ENCODE results near the gene AGAP1.

Gene AGAP1

GRCh38 chr2:235549735-235550377 lies 56.0 kb downstream of the AGAP1 start:
- H3K27ac ChIP-seq (ENCODE audit: poor library complexity, severe bottlenecking): no peak overlapping the region
- TF ChIP-seq CTCF (IDR thresholded peaks at IDR 0.05; ENCODE audit: poor library complexity, severe bottlenecking): no peak

GRCh38 chr2:235550378-235550760 lies 56.5 kb downstream of the AGAP1 start:
- H3K9me3 ChIP-seq (ENCODE audit: severe bottlenecking): no peaks in the 10 kb centered on the region
- ATAC-seq (ENCODE audit: low read depth): no peak
- H3K4me3 ChIP-seq (ENCODE audit: severe bottlenecking): no peak overlapping the region
- H3K4me1 ChIP-seq (ENCODE audit: insufficient read depth, poor library complexity, severe bottlenecking): no peaks in the 10 kb centered on the region
- no peaks in the 10 kb centered on the region for H3K27me3 ChIP-seq (ENCODE audit: insufficient read depth, poor library complexity, severe bottlenecking)
- H3K27ac ChIP-seq (ENCODE audit: poor library complexity, severe bottlenecking): no peak overlapping the region
- DNase-seq (ENCODE audit: low spot score): no peak
- H3K36me3 ChIP-seq (ENCODE audit: low read depth): no peaks in the 10 kb centered on the region
- TF ChIP-seq CTCF (IDR thresholded peaks at IDR 0.05; ENCODE audit: poor library complexity, severe bottlenecking): no peak

More at GRCh38 chr2:235549735-235550377, 56.0 kb downstream of the AGAP1 start:
- H3K4me3 ChIP-seq (ENCODE audit: severe bottlenecking): no peak overlapping the region
- no peaks in the 10 kb centered on the region for H3K27me3 ChIP-seq (ENCODE audit: insufficient read depth, poor library complexity, severe bottlenecking)
- no peaks in the 10 kb centered on the region for H3K4me1 ChIP-seq (ENCODE audit: insufficient read depth, poor library complexity, severe bottlenecking)
- ATAC-seq (ENCODE audit: low read depth): no peak
- DNase-seq (ENCODE audit: low spot score): no peak
- no peaks in the 10 kb centered on the region for H3K9me3 ChIP-seq (ENCODE audit: severe bottlenecking)
- no peaks in the 10 kb centered on the region for H3K36me3 ChIP-seq (ENCODE audit: low read depth)

- no peaks in the 10 kb centered on the region for H3K4me1 ChIP-seq (ENCODE audit: insufficient read depth, poor library complexity, severe bottlenecking)
- H3K9me3 ChIP-seq (ENCODE audit: severe bottlenecking): no peaks in the 10 kb centered on the region
- DNase-seq (ENCODE audit: low spot score): no peak
- no peaks in the 10 kb centered on the region for H3K27me3 ChIP-seq (ENCODE audit: insufficient read depth, poor library complexity, severe bottlenecking)
- no peak for ATAC-seq (ENCODE audit: low read depth)
- no peak overlapping the region for H3K4me3 ChIP-seq (ENCODE audit: severe bottlenecking)
- TF ChIP-seq CTCF (IDR thresholded peaks at IDR 0.05; ENCODE audit: poor library complexity, severe bottlenecking): no peak
- no peak overlapping the region for H3K27ac ChIP-seq (ENCODE audit: poor library complexity, severe bottlenecking)
- no peaks in the 10 kb centered on the region for H3K36me3 ChIP-seq (ENCODE audit: low read depth)
Observed at GRCh38 chr2:235550946-235551345, 57.1 kb downstream of the AGAP1 start.

GRCh38 chr2:235551965-235552364 lies 58.1 kb downstream of the AGAP1 start:
- ATAC-seq (ENCODE audit: low read depth) (peak; percentile 80), DNase-seq (ENCODE audit: low spot score) (no peak)
- peak; percentile 69 for TF ChIP-seq CTCF (IDR thresholded peaks at IDR 0.05; ENCODE audit: poor library complexity, severe bottlenecking)
- Histone ChIP-seq H3K4me1 (ENCODE audit: insufficient read depth, poor library complexity, severe bottlenecking) (no peaks in the 10 kb centered on the region), H3K27ac (ENCODE audit: poor library complexity, severe bottlenecking) (no peak overlapping the region), H3K27me3 (ENCODE audit: insufficient read depth, poor library complexity, severe bottlenecking) (no peaks in the 10 kb centered on the region), H3K36me3 (ENCODE audit: low read depth) (no peaks in the 10 kb centered on the region), H3K4me3 (ENCODE audit: severe bottlenecking) (no peak overlapping the region), H3K9me3 (ENCODE audit: severe bottlenecking) (no peaks in the 10 kb centered on the region)

GRCh38 chr2:235552671-235553070 lies 58.8 kb downstream of the AGAP1 start:
- Histone ChIP-seq H3K4me1 (ENCODE audit: insufficient read depth, poor library complexity, severe bottlenecking) (no peaks in the 10 kb centered on the region), H3K27ac (ENCODE audit: poor library complexity, severe bottlenecking) (no peak overlapping the region), H3K27me3 (ENCODE audit: insufficient read depth, poor library complexity, severe bottlenecking) (no peaks in the 10 kb centered on the region), H3K4me3 (ENCODE audit: severe bottlenecking) (no peak overlapping the region), H3K36me3 (ENCODE audit: low read depth) (no peaks in the 10 kb centered on the region), H3K9me3 (ENCODE audit: severe bottlenecking) (no peaks in the 10 kb centered on the region)
- DNase-seq (ENCODE audit: low spot score): no peak
- no peak for TF ChIP-seq CTCF (IDR thresholded peaks at IDR 0.05; ENCODE audit: poor library complexity, severe bottlenecking)
- ATAC-seq (ENCODE audit: low read depth): no peak

All from RWPE2 (cell line).